ENCODE measurements around the gene HELZ2.

DNA sequence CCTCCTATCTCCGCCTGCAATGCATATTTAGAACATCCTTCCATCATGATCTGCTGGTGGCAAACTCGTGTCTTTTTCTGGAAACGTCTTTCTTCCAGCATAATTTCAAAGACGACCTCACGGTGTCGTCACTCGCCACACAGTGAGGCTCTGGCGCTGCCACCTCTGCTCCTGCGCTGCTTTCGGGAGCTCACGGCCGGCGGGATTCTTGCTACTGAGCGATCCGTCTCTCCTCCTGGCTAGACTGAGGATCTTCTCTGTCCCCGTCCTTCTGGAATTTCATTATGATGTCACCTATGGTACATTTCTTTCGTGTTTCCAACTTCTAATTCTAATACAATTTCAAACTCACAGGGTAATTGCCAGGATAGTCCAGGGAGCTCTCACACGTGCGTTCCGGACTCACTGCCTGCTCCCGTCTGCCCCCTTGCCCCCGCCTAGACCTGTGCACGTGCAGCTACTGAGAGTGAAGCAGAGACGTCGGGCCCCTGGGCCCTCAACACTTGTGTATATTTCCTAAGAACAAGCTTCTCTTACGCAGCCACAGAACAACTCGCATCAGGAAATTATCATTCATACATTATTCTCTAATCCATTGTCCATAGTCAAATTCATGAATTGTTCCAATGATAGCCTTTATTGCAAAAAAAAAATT, 25.5 kb upstream of the HELZ2 start:
- TF ChIP-seq, protein P1, sequence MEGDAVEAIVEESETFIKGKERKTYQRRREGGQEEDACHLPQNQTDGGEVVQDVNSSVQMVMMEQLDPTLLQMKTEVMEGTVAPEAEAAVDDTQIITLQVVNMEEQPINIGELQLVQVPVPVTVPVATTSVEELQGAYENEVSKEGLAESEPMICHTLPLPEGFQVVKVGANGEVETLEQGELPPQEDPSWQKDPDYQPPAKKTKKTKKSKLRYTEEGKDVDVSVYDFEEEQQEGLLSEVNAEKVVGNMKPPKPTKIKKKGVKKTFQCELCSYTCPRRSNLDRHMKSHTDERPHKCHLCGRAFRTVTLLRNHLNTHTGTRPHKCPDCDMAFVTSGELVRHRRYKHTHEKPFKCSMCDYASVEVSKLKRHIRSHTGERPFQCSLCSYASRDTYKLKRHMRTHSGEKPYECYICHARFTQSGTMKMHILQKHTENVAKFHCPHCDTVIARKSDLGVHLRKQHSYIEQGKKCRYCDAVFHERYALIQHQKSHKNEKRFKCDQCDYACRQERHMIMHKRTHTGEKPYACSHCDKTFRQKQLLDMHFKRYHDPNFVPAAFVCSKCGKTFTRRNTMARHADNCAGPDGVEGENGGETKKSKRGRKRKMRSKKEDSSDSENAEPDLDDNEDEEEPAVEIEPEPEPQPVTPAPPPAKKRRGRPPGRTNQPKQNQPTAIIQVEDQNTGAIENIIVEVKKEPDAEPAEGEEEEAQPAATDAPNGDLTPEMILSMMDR (IDR thresholded peaks at IDR 0.05), result no peak
- TF ChIP-seq POLR2A (IDR thresholded peaks at IDR 0.05), result no peak
- TF ChIP-seq EP300 (IDR thresholded peaks at IDR 0.05), result no peak
